Fibroblast of villous mesenchyme (primary cell): ENCODE data around the gene PARM1. TPM values are rescaled to one million over a fixed set of nuclear protein-coding genes. Genes with fewer than 3 reads are reported as not detected.

ENCODE experiments used
- DNase-seq: peaks from one replicate; pipeline ENCODE4 v3.0.0-alpha.2; 2010; ENCODE audit warnings: low read depth
- H3K4me3 ChIP-seq: 2 replicates; pipeline ENCODE4 v1.5.1; 2011; ENCODE audit warnings: low read depth, mild to moderate bottlenecking, low read length
- total RNA-seq: library from RNA; depleted of rRNA; stranded (reverse); fragments of >200 nt; gene quantifications from 2 replicates; pipeline ENCODE4 v1.2.3, GENCODE V29; 2012
- TF ChIP-seq, protein P1 (sequence below): IDR thresholded peaks from 2 replicates; pipeline ENCODE4 v1.5.1; 2012; ENCODE audit warnings: low read depth, mild to moderate bottlenecking, low read length; ENCODE audit not compliant: insufficient read depth

Gene PARM1
- total RNA-seq, 1 donor = 0.86 TPM

DNA sequence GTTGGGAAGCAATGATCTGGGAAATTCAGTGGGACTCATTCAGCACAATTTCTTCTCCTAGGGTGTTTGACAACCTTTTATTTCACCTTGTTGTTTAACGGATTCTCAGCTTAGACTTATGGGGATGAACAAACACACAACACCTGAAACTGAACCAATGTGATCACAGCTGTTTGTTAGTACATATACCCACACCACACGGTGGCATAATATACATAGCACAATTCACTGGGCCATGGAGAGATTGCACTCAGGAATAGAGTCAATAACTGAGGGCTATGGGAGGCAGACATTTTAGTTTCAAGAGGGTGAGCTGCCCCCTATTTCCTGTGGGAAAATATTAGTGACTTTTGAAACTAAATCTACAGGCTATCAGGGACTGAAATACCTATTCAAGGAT is 148.0 kb downstream of the PARM1 start:
- DNase-seq = peak; percentile 4
- TF ChIP-seq, protein P1, sequence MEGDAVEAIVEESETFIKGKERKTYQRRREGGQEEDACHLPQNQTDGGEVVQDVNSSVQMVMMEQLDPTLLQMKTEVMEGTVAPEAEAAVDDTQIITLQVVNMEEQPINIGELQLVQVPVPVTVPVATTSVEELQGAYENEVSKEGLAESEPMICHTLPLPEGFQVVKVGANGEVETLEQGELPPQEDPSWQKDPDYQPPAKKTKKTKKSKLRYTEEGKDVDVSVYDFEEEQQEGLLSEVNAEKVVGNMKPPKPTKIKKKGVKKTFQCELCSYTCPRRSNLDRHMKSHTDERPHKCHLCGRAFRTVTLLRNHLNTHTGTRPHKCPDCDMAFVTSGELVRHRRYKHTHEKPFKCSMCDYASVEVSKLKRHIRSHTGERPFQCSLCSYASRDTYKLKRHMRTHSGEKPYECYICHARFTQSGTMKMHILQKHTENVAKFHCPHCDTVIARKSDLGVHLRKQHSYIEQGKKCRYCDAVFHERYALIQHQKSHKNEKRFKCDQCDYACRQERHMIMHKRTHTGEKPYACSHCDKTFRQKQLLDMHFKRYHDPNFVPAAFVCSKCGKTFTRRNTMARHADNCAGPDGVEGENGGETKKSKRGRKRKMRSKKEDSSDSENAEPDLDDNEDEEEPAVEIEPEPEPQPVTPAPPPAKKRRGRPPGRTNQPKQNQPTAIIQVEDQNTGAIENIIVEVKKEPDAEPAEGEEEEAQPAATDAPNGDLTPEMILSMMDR = no peak
- no peak overlapping the region for H3K4me3 ChIP-seq

DNA sequence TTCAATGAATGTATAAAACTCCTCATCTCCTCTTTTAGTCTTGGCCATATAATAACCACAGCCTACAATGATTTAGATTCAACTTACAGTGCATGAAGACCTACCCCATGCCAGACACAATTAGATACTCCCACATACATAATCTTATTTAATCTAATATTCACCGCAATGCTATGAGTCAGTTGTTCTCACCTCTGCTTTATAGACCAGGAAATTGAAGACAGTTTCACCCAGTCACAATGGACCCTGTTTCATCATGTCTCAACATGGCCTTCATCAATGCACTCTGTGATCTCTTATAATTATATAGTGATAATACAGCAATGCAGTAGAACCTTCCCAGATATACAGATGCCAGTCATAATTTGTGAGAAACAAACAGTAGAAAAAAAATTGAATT is 148.6 kb downstream of the PARM1 start:
- no peak overlapping the region for H3K4me3 ChIP-seq
- TF ChIP-seq, protein P1 = no peak
- DNase-seq = no peak

GRCh38 chr4:75087416-75087815 is 154.5 kb downstream of the PARM1 start:
- TF ChIP-seq, protein P1 = no peak
- no peak for DNase-seq
- no peak overlapping the region for H3K4me3 ChIP-seq

- TF ChIP-seq, protein P1 = no peak
- no peak for DNase-seq
- H3K4me3 ChIP-seq = no peak overlapping the region
Observed at GRCh38 chr4:75087865-75088264, 154.9 kb downstream of the PARM1 start.

GRCh38 chr4:75089206-75089605 is 156.3 kb downstream of the PARM1 start:
- TF ChIP-seq, protein P1 = no peak
- peak; percentile 15 for DNase-seq
- no peak overlapping the region for H3K4me3 ChIP-seq

- TF ChIP-seq, protein P1 = no peak
- no peak for DNase-seq
- H3K4me3 ChIP-seq = no peak overlapping the region
Observed at GRCh38 chr4:75099321-75099720, 166.4 kb downstream of the PARM1 start.

Other genes with a start within 250 kb of the PARM1 start
- 0.43 TPM in 1 of 2 replicates, not detected in the other for gene BTC, start 138.6 kb upstream of the PARM1 start, total RNA-seq